ENCODE data around the gene ERC2.
A peak's percentile ranks its signal among the peaks of the same experiment; 100 is the strongest.

GRCh38 chr3:55721716-55722484 is 746.4 kb downstream of the ERC2 start:
- TF ChIP-seq CTCF (IDR thresholded peaks at IDR 0.05) = peak; percentile 12 to 45 (median 39)
- TF ChIP-seq POLR2A (IDR thresholded peaks at IDR 0.05) = no peak

Measured in heart left ventricle (tissue), 13 donors.